NK-92 (cell line): ENCODE data around the gene SDK2.
"Not testable (repeated sequence)": the region's sequence is repeated elsewhere in the genome, so short reads cannot be mapped to it uniquely, and the experiment has no call there.

ENCODE experiments used
- DNase-seq: peaks from one replicate; lab custom pipeline; 2025; ENCODE audit not compliant: unreplicated experiment; lab: John Stamatoyannopoulos, UW

SDK2 gene

DNA sequence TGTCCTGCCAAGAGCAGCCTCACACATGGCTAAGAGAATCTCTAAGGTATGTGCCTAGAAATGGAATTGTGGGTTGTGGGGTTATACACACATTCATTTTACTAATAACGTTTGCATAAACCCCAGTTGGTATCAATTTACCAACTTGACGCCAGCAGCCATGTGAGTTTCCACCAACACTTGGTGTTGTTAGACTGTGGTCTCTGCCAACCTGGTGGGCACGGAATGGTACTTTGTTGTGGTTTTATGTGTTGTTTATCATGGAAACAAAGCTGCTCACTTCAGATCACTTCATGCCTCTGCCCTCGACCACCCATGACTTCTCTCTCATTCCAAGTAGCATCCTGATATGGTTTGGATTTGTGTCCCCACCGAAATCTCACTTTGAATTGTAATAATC lies 180.4 kb downstream of the SDK2 start:
- DNase-seq = no peak

DNA sequence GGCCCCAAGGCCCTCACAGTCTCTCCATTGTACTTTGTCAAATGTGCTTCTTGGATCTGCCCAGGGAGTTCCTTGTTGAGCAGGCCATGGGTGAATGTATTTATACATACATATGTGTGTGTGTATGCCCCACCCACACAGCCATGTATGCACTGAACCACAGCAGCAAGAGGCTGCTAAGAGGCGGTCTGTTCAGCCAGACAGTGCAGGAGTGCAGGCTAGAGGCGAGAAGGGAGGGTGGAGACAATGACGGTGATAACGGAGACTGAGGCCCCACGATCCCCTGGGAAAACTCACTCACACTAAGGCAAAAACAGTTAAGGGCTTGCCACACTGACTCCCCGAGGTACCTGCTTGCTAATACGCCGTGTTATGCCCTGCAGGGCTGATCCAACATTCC lies 181.4 kb downstream of the SDK2 start:
- DNase-seq = no peak

DNA sequence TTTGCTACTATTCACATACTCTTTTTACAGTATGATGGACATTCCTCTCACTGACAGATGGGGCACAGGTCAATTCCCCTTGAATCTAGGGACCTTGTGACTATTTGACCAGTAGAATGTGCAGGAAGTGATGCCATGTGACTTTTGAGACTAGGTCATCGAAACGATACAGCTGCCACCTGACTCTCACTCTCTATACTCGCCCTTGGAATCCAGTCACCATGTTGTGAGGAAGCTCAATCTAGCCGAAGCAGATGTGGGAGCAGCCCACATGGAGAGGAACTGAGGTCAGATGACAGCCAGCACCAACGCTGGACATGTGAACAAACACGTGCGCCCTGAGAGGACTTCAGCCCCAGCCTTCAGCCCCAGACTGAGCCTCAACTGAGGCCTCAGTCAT lies 184.3 kb downstream of the SDK2 start:
- no peak for DNase-seq

DNA sequence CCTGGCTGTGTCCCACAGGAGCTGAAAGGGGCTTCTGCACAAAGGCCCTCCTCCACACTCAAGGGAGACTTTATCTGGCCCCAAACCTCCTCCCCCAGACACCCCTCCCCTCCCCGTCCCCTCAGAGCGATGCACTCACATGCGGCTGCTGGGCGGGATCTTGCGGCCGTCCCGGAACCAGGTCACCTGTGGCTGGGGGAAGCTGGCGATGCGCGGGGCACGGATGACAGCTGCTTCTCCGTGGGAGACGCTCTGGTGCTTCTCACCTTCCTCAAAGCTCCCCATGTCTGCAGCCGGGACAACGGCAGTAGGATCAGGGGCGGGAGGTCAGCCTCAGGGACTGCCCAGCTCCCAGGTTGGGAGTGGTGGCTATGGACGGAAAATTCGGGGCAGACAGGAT lies 188.5 kb downstream of the SDK2 start:
- no peak for DNase-seq

DNA sequence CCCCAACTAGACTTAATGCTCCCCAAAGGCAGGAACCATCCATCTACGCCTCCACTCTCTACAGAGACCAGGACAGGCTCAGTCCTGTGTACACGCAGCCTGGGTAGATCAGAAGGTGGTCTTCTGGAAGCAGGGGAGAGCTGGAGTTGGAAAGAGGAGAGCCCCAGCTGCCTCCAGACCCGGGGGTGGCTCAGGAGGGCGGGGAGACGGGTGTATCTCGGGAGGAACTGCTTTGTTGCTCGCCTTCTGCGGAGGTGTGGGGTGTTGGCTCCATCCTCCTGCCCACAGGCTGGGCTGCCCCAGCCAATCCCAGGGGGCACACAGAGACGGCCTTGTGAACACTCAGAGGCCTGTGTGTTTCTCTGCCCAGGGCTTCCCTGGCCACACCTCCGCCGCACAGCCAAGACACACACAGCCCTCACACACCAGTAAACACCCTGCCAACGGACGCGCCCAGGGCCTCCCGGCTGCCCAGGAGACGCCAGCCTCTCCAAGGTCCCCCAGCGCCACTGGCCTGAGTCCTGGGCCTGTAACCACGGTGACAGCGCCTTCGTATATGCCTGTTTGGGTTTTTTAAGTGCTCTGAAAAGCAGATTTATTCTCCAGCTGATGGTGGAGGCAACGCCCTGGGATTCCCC lies 189.1 kb downstream of the SDK2 start:
- DNase-seq = no peak

DNA sequence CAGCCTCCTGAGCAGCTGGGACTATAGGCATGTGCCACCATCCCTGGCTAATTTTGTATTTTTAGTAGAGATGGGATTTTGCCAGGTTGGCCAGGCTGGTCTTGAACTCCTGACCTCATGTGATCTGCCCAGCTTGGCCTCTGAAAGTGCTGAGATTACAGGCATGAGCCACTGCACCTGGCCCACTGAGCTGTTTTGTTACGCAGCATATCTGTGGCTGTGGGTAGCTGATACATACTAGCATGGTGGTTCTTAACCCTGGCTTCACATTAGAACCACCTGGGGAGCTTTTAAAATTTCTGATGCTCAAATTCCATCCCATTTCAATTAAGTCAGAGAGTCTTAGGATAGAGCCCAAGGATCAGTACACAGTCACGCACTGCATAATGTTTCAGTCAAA lies 190.8 kb downstream of the SDK2 start:
- not testable (repeated sequence) for DNase-seq

GRCh38 chr17:73453090-73453489 lies 191.2 kb downstream of the SDK2 start:
- DNase-seq = no peak

GRCh38 chr17:73452009-73452408 lies 192.2 kb downstream of the SDK2 start:
- DNase-seq = no peak

- no peak for DNase-seq
Observed at GRCh38 chr17:73447319-73447718, 196.9 kb downstream of the SDK2 start.

DNA sequence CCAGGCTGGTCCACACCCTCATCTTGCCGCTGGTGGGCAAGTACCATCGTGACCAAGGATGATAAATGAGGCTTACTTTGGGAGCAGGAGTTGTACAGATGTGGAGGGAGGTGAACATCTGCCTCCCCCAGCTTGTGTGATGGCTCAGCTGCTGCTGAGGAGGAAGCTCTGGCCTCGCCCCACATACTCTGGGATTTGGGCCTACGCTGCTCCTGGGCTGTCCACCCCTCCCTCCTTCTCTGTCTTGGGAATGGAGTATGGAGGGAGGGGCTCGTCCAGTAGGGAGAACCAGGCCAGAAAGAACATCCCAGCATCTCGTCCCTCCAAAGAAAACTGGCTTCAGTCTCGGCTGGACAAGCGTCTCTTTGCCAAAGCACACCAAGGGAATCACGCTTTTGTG lies 197.6 kb downstream of the SDK2 start:
- no peak for DNase-seq

GRCh38 chr17:73445466-73445865 lies 198.8 kb downstream of the SDK2 start:
- no peak for DNase-seq

DNA sequence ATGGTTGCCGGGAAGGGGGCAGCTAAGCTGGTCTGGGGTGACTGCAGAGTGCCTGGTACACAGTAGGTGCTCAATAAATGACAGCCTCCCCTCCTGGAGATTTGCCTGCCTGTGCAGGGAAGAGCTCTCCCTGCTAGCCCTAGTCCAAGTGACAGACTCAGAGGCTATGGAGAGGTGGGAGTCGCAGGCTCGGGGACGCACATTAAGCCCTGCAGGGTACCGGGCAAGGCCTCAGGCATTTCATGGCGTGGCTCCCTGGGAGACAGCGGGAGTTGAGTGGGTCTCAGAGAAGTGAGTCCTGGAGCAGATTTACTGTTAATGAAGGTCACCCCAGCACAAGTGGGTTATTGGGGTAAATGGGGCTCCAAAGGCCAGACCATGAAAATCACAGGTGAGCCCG lies 200.2 kb downstream of the SDK2 start:
- no peak for DNase-seq

GRCh38 chr17:73439597-73439996 lies 204.6 kb downstream of the SDK2 start:
- no peak for DNase-seq

- no peak for DNase-seq
Observed at GRCh38 chr17:73437826-73438225, 206.4 kb downstream of the SDK2 start.

- no peak for DNase-seq
Observed at GRCh38 chr17:73436954-73437353, 207.3 kb downstream of the SDK2 start.

- DNase-seq = no peak
Observed at GRCh38 chr17:73435412-73435811, 208.8 kb downstream of the SDK2 start.

DNA sequence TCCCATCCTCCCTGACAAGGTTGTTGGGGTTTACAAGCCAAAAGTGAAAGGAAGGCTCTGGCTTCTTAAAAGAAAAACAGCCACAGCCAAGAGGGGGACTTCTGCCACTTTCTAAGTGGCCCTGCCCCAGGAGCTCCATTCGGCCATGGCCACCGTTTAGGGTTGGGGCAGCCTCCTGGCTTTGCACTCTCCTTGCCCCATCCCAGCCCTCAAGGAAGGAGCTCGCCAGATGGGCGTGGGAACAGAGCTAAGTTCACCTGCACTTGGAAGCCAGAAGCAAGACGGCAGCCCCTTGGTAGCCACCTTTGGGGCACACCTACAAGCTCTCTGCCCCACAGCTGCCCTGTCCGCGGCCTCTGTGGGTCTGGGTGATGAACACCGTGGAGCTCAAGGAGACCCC lies 210.1 kb downstream of the SDK2 start:
- no peak for DNase-seq

GRCh38 chr17:73433501-73433900 lies 210.7 kb downstream of the SDK2 start:
- DNase-seq = no peak

- DNase-seq = no peak
Observed at GRCh38 chr17:73432624-73433190, 211.5 kb downstream of the SDK2 start.

GRCh38 chr17:73431401-73432205 lies 212.6 kb downstream of the SDK2 start:
- DNase-seq = no peak

GRCh38 chr17:73430848-73431247 lies 213.4 kb downstream of the SDK2 start:
- DNase-seq = no peak

DNA sequence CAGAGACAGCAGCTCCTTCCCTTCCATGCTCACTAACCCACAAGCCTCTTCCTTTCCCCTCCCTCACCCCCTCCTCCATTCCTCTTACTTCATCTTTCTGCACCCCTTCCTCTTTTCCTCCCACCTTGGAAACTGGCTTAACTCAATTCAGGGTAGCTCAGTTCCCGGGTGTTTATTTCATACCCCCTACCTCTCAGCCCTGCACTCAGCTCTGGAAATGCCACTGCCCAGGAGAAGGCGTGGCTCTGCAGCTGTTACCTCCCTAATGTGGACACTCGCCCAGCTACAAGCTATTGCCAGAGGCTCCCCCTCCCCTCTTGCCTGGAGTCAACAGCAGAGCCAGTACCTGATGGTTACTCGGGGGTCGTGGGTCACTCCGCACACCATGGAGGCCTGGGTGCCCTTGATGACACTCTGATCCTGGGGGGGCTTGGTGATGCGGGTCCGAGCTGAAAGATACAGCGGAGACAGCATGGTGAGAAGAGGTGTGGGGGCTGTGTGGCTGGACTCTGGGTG lies 214.0 kb downstream of the SDK2 start:
- DNase-seq = no peak
